Endothelial cell of umbilical vein (primary cell): ENCODE data around the gene ZNF740.

ENCODE experiments used
- CTCF ChIP-seq, 2 donors: IDR thresholded peaks; 1 replicate in 1 of 2; 2 replicates in 1 of 2; pipeline ENCODE4 v1.5.1; 2011; ENCODE audit warnings: low read length in 2 of 2, mild to moderate bottlenecking in 2 of 2, moderate library complexity in 2 of 2, control low read depth in 1 of 2, inconsistent platforms in 1 of 2, low read depth in 1 of 2; ENCODE audit not compliant: insufficient read depth in 1 of 2; ENCODE audit errors: extremely low read depth in 1 of 2
- EZH2 ChIP-seq: IDR thresholded peaks from 2 replicates; pipeline ENCODE4 v1.6.1; 2012; ENCODE audit warnings: borderline replicate concordance, low read depth, mild to moderate bottlenecking, moderate library complexity, low read length, inconsistent platforms; ENCODE audit not compliant: severe bottlenecking
- GATA2 ChIP-seq: IDR thresholded peaks from 2 replicates; pipeline ENCODE4 v1.7.0; 2011; ENCODE audit warnings: low read depth, mild to moderate bottlenecking, moderate library complexity, mixed read lengths, low read length; ENCODE audit not compliant: insufficient read length, insufficient read depth

DNA sequence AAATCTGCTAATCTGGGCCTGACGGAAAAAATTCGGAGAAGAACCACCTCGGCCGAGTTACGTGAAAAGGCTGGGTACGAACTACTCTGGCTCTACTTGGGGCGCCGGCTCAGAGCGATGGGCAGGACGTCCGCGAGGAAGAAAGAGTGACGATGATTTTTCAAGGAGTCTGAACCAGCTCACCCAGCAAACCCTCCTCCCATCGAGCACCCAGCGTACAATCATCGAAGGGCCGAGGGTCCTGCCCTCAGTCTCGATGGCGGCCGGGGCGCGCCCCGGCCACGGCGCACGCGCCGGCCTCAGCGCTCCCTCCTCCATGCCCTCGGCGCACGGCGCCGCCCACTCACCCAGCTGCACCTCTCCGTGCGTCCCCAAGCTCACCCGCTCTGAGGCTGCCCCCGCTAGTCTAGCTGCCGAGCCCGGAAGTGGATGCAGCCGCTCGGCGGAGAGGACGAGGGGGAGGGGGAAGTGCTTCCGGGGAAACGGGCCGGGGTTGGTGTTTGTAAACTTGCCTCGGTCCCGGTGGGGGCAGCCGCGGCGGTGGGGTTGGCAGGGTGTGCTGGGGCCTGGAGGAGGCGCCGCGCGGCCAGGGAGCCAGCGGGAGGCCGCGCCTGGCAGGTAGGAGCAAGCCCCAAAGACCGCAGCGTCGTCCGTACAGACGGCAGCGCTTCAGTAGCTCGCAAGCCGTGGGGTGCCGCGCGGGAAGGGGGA, at the start of gene ZNF740, which contains the start of gene CSAD:
- TF ChIP-seq CTCF (IDR thresholded peaks at IDR 0.05; ENCODE audit: extremely low read depth in 1 of 2, insufficient read depth in 1 of 2, low read depth in 1 of 2, low read length in 2 of 2) (no peak), GATA2 (no peak), EZH2 (no peak)
